CD4-positive, alpha-beta T cell treated with Interleukin-17A for 4 hours (primary cell): ENCODE data around the gene FBXL5.
A peak's percentile ranks its signal among the peaks of the same experiment; 100 is the strongest.

Experiments used
- DNase-seq: peaks from one replicate; pipeline ENCODE4 v3.0.0-alpha.2; 2020; ENCODE audit warnings: mixed read lengths

FBXL5 gene

GRCh38 chr4:15655223-15656037 is at the start of gene FBXL5:
Gene FBXL5 (minus strand): TSS chr4:15655357. CDS start chr4:15655287, 70 bp downstream.
- DNase-seq: peak; percentile 85

GRCh38 chr4:15704129-15704528 is 49.0 kb upstream of the FBXL5 start:
- no peak for DNase-seq

GRCh38 chr4:15703439-15703838 is 48.3 kb upstream of the FBXL5 start:
- no peak for DNase-seq

GRCh38 chr4:15702941-15703403 is 47.8 kb upstream of the FBXL5 start, which contains the start of gene BST1:
Gene BST1 (plus strand): TSS chr4:15703065. CDS start chr4:15703145, 80 bp downstream.
- peak; percentile 64 for DNase-seq

GRCh38 chr4:15696866-15697265 is 41.7 kb upstream of the FBXL5 start:
- no peak for DNase-seq

- no peak for DNase-seq
Measured at GRCh38 chr4:15695729-15696128, 40.6 kb upstream of the FBXL5 start.

GRCh38 chr4:15695240-15695699 is 40.1 kb upstream of the FBXL5 start:
- no peak for DNase-seq

GRCh38 chr4:15694431-15694830 is 39.3 kb upstream of the FBXL5 start:
- no peak for DNase-seq

- DNase-seq: no peak
Measured at GRCh38 chr4:15692602-15693001, 37.4 kb upstream of the FBXL5 start.

- no peak for DNase-seq
Measured at GRCh38 chr4:15691346-15692135, 36.4 kb upstream of the FBXL5 start.

- no peak for DNase-seq
Measured at GRCh38 chr4:15690020-15690809, 35.1 kb upstream of the FBXL5 start.

GRCh38 chr4:15689540-15689939 is 34.4 kb upstream of the FBXL5 start:
- DNase-seq: no peak

- no peak for DNase-seq
Measured at GRCh38 chr4:15688051-15688450, 32.9 kb upstream of the FBXL5 start.

- DNase-seq: no peak
Measured at GRCh38 chr4:15684498-15684897, 29.3 kb upstream of the FBXL5 start.

GRCh38 chr4:15683143-15683495 is 28.0 kb upstream of the FBXL5 start:
- no peak for DNase-seq

GRCh38 chr4:15682242-15683142 is 27.3 kb upstream of the FBXL5 start:
- no peak for DNase-seq

- peak; percentile 96 for DNase-seq
Measured at GRCh38 chr4:15681372-15682241, 26.4 kb upstream of the FBXL5 start, which contains the start of gene FAM200B. Gene FAM200B (plus strand): TSS chr4:15681827. CDS start chr4:15686978, 5,151 bp downstream.

- no peak for DNase-seq
Measured at GRCh38 chr4:15681067-15681371, 25.9 kb upstream of the FBXL5 start.

- DNase-seq: no peak
Measured at GRCh38 chr4:15677507-15677988, 22.4 kb upstream of the FBXL5 start.

- no peak for DNase-seq
Measured at GRCh38 chr4:15676899-15677298, 21.7 kb upstream of the FBXL5 start.

GRCh38 chr4:15676039-15676438 is 20.9 kb upstream of the FBXL5 start:
- no peak for DNase-seq
